OCI-LY1 (cell line): ENCODE results near the gene MEI1.

Experiments
- H2AFZ ChIP-seq: fragments of 200-600 bp; sonication (generic), shearing (Covaris generic); 2 replicates; pipeline ENCODE4 v1.6.0; 2014; ENCODE audit warnings: antibody characterized with exemption, mild to moderate bottlenecking, low read length
- H3F3A ChIP-seq: fragments of 200-600 bp; sonication (generic), shearing (Covaris generic); 2 replicates; pipeline ENCODE4 v1.6.0; 2014; ENCODE audit warnings: mild to moderate bottlenecking, antibody characterized with exemption, low read length, moderate library complexity; ENCODE audit not compliant: insufficient read depth
- H3K27ac ChIP-seq: fragments of 200-600 bp; sonication (generic); 2 replicates; pipeline ENCODE4 v1.5.1; 2014; ENCODE audit warnings: low read length, mixed run types, mild to moderate bottlenecking, low read depth; ENCODE audit not compliant: poor library complexity, severe bottlenecking
- H3K27me3 ChIP-seq: fragments of 200-600 bp; sonication (generic); 2 replicates; pipeline ENCODE4 v1.6.0; 2014; ENCODE audit warnings: antibody characterized with exemption, mild to moderate bottlenecking, low read length, moderate library complexity; ENCODE audit not compliant: insufficient read depth
- H3K36me3 ChIP-seq: fragments of 200-600 bp; sonication (generic); 2 replicates; pipeline ENCODE4 v1.6.1; 2014; ENCODE audit warnings: mild to moderate bottlenecking, antibody characterized with exemption, low read length, moderate library complexity, mixed read lengths; ENCODE audit not compliant: insufficient read depth
- H3K4me1 ChIP-seq: fragments of 200-600 bp; sonication (generic); 2 replicates; pipeline ENCODE4 v1.5.1; 2014; ENCODE audit warnings: mild to moderate bottlenecking, low read length, moderate library complexity; ENCODE audit not compliant: insufficient read depth, severe bottlenecking
- H3K4me2 ChIP-seq: fragments of 200-600 bp; sonication (generic), shearing (Covaris generic); 2 replicates; pipeline ENCODE4 v1.6.1; 2014; ENCODE audit warnings: low read length
- H3K4me3 ChIP-seq: fragments of 200-600 bp; sonication (generic); 2 replicates; pipeline ENCODE4 v1.5.1; 2014; ENCODE audit warnings: low read length, low read depth, mild to moderate bottlenecking, mixed read lengths; ENCODE audit not compliant: poor library complexity, severe bottlenecking
- H3K79me2 ChIP-seq: fragments of 200-600 bp; shearing (Covaris generic); 2 replicates; pipeline ENCODE4 v1.6.1; 2016; ENCODE audit warnings: mixed run types, low read length, mixed read lengths; ENCODE audit not compliant: insufficient read depth
- H3K9ac ChIP-seq: fragments of 200-600 bp; sonication (generic), shearing (Covaris generic); 2 replicates; pipeline ENCODE4 v1.6.1; 2014; ENCODE audit warnings: mild to moderate bottlenecking, low read length, mixed read lengths
- H3K9me2 ChIP-seq: fragments of 200-600 bp; sonication (generic), shearing (Covaris generic); 2 replicates; pipeline ENCODE4 v1.6.1; 2014; ENCODE audit warnings: low read depth, mild to moderate bottlenecking, low read length, mixed read lengths
- H3K9me3 ChIP-seq: fragments of 200-600 bp; shearing (Covaris generic); 2 replicates; pipeline ENCODE4 v1.6.1; 2014; ENCODE audit warnings: low read length, mixed read lengths
- H4K20me1 ChIP-seq: fragments of 200-600 bp; sonication (generic), shearing (Covaris generic); 2 replicates; pipeline ENCODE4 v1.6.0; 2016; ENCODE audit warnings: mild to moderate bottlenecking, low read length; ENCODE audit not compliant: insufficient read depth
- EZH2 ChIP-seq: fragments of 200-600 bp; sonication (generic), shearing (Covaris generic); IDR thresholded peaks from 2 replicates; pipeline ENCODE4 v1.8.0; 2017; ENCODE audit warnings: borderline replicate concordance, mixed run types, mild to moderate bottlenecking, antibody characterized with exemption, low read length, moderate library complexity, mixed read lengths
- TF ChIP-seq, protein P1 (sequence below): fragments of 200-600 bp; sonication (generic), shearing (Covaris generic); IDR thresholded peaks from 2 replicates; pipeline ENCODE4 v1.5.1; 2017; ENCODE audit warnings: mild to moderate bottlenecking, antibody characterized with exemption, low read length, moderate library complexity, mixed read lengths

MEI1 gene

DNA sequence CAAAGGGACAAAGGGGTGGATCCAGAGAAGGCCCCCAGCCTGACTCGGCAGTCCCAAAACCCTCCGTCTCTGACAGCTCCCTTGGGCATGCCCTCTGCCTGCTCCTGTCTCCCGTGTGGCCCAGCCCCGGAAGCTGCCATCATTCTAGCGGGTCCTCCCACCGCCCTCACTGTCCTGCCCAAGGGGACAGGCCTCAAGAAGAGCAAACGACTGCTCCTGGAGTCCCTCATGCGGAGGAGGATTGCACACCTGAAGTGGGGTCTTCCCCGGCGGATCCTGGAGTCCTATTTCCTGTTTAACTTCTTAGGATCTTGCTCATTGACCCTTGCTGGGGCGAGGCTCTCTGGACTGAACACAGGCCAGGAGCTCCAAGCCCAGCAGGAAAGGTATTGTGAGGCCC is 2.6 kb upstream of the MEI1 start:
- Histone ChIP-seq H3K9me2 (no peaks in the 10 kb centered on the region), H2AFZ (no peak overlapping the region), H3K27me3 (no peaks in the 10 kb centered on the region), H3K4me3 (no peak overlapping the region), H3K4me2 (peak overlapping the region; percentile 48; the same call in 1 of the 2 replicates), H3K27ac (no peak overlapping the region), H3K4me1 (peaks cover 15% of the 10 kb centered on the region), H3K9ac (peak overlapping the region; percentile 17; the same call in 1 of the 2 replicates), H4K20me1 (no peaks in the 10 kb centered on the region), H3K9me3 (no peaks in the 10 kb centered on the region), H3K79me2 (no peaks in the 10 kb centered on the region), H3F3A (no peaks in the 10 kb centered on the region), H3K36me3 (no peaks in the 10 kb centered on the region)
- no peak for TF ChIP-seq EZH2
- TF ChIP-seq, protein P1, sequence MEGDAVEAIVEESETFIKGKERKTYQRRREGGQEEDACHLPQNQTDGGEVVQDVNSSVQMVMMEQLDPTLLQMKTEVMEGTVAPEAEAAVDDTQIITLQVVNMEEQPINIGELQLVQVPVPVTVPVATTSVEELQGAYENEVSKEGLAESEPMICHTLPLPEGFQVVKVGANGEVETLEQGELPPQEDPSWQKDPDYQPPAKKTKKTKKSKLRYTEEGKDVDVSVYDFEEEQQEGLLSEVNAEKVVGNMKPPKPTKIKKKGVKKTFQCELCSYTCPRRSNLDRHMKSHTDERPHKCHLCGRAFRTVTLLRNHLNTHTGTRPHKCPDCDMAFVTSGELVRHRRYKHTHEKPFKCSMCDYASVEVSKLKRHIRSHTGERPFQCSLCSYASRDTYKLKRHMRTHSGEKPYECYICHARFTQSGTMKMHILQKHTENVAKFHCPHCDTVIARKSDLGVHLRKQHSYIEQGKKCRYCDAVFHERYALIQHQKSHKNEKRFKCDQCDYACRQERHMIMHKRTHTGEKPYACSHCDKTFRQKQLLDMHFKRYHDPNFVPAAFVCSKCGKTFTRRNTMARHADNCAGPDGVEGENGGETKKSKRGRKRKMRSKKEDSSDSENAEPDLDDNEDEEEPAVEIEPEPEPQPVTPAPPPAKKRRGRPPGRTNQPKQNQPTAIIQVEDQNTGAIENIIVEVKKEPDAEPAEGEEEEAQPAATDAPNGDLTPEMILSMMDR: no peak

DNA sequence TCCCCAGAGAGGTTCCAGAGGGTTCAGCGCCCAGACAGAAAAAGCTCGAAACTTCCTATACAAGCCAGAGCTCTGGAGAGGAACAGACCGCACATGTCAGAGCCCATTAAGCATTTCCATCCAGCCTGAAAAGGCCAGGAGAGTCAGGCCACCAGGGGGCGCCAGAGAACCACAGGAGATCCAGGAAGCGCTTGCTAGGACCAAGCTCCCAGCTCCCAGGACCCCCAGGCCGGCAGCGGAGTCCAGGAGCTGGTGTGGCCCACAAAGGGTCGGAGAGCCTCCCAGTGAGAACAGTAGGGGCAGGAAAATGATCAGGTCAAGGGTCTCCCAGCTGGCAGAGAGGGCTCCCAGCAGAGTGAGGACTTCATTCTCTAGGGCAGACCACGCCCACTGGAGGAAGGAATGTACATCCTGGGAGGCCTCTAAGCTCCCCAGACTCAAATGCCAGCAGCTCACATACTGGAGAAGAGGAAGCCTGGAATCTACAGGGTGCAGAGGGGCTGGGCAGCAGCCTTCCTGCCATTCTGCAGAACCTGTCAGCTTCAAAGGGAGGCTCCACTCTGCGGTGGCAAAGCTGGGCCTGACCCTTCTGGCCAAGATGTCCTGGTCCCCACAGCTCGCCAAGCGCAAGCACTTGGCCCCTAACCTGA is 2.1 kb upstream of the MEI1 start:
- Histone ChIP-seq H3K27ac (no peak overlapping the region), H3K36me3 (no peaks in the 10 kb centered on the region), H3K9ac (peak overlapping the region; percentile 17; the same call in 1 of the 2 replicates)

DNA sequence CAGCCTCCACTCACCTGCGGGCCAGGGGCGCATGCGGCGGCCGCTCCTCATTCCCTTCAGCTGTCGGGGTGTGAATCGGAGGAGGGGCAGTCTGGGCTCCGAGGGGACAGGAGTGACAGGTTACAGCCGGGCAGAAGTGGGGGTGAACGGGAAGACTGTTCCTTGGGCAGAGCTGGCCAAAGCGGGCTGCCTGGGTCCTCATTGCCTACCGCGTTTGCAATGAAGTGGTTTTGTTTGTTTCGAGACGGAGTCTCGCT is 733 bp downstream of the MEI1 start:
- Histone ChIP-seq H3K9me3 (no peaks in the 10 kb centered on the region), H3K27me3 (no peaks in the 10 kb centered on the region), H3K36me3 (no peaks in the 10 kb centered on the region), H3K79me2 (no peaks in the 10 kb centered on the region), H3K4me2 (no peak overlapping the region), H2AFZ (no peak overlapping the region), H3F3A (no peaks in the 10 kb centered on the region), H3K4me3 (no peak overlapping the region), H4K20me1 (no peaks in the 10 kb centered on the region), H3K9me2 (no peaks in the 10 kb centered on the region), H3K9ac (no peak overlapping the region), H3K4me1 (peaks cover 15% of the 10 kb centered on the region), H3K27ac (no peak overlapping the region)
- TF ChIP-seq EZH2: no peak
- TF ChIP-seq, protein P1: no peak

More for the DNA sequence above, 2.1 kb upstream of the MEI1 start:
- Histone ChIP-seq H3K4me2 (peak overlapping the region; percentile 48), H2AFZ (no peak overlapping the region), H3K9me3 (no peaks in the 10 kb centered on the region), H3K9me2 (no peaks in the 10 kb centered on the region), H3K79me2 (no peaks in the 10 kb centered on the region), H3F3A (no peaks in the 10 kb centered on the region), H4K20me1 (no peaks in the 10 kb centered on the region), H3K4me3 (no peak overlapping the region), H3K27me3 (no peaks in the 10 kb centered on the region), H3K4me1 (peaks cover 15% of the 10 kb centered on the region)
- TF ChIP-seq, protein P1: peak; percentile 98
- TF ChIP-seq EZH2: no peak
